Measurements from ENCODE around the gene DDX43. TPM values are rescaled to one million over a fixed set of nuclear protein-coding genes. Genes with fewer than 3 reads are reported as not detected.
"Not testable (repeated sequence)": the region's sequence is repeated elsewhere in the genome, so short reads cannot be mapped to it uniquely, and the experiment has no call there.

The DDX43 gene
- total RNA-seq, 1 donor from 2014 or later = 0.52 TPM

DNA sequence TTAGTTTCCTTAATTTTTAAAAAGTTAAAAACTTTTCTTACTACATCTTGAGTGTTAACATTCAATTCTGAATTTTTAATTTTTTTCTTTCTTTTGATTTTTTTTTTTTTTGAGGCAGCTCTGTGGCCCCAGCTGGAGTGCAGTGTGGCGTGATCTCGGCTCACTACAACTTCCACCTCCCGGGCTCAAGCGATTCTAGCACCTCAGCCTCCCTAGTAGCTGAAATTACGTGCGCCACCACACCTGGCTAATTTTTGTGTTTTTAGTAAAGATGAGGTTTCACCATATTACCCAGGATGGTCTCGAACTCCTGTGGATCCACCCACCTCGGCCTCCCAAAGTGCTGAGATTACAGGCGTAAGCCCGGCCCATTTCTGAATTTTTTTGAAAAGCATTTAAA is 1.2 kb downstream of the DDX43 start:
- H3K27ac Mint-ChIP-seq = no peak overlapping the region
- H3K4me3 Mint-ChIP-seq (ENCODE audit: low read depth) = no peak overlapping the region
- H3K9me3 Mint-ChIP-seq = no peaks in the 10 kb centered on the region
- H3K4me1 Mint-ChIP-seq (ENCODE audit: low read depth) = peaks cover 12% of the 10 kb centered on the region
- peaks cover 6% of the 10 kb centered on the region for H3K36me3 Mint-ChIP-seq (ENCODE audit: low read depth)
- DNase-seq (ENCODE audit: low spot score) = no peak
- intact Hi-C loops (cut with micrococcal nuclease) = no loop called here
- no peaks in the 10 kb centered on the region for H3K27me3 Mint-ChIP-seq (ENCODE audit: low read depth)

DNA sequence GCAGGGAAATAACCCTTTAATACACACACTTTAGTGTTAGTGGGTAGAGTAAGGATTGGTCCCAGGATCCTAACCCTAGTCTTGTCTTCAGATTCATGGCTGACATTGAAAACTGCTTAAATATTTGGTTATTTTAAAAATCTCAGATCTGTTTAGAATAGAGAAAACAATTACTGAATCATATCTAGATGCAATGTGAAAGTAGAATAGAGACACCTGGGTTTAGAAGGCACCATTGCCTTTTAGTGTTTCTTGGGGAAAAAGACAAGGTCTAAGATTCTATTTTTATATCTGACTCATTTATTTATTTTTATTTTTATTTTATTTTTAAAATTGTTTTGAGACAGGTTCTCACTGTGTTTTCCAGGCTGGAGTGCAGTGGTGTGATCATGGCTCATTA is 6.0 kb downstream of the DDX43 start:
- Mint-ChIP-seq H3K9me3 (no peaks in the 10 kb centered on the region), H3K4me3 (ENCODE audit: low read depth) (no peak overlapping the region), H3K27ac (no peak overlapping the region), H3K4me1 (ENCODE audit: low read depth) (no peaks in the 10 kb centered on the region), H3K36me3 (ENCODE audit: low read depth) (no peaks in the 10 kb centered on the region), H3K27me3 (ENCODE audit: low read depth) (no peaks in the 10 kb centered on the region)
- intact Hi-C loops (cut with micrococcal nuclease) = no loop called here
- no peak for DNase-seq (ENCODE audit: low spot score)

DNA sequence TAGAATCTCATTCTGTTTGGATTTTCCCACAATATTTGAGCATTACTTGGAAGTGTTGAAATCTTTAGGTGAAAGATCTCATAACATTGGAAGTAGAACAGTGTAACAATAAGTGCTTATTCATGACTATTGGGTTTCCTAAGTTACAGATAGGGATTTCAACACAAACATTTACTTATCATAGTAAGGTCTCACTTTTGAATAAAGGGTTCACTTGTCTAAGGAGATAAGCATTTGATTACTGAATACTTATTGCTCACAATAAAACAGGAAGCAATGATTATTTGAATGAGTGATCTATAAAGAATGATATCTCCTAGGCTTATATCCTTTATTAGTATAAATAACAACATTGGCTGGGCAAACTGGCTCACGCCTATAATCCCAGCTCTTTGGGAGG is 14.8 kb downstream of the DDX43 start:
- no peak for DNase-seq (ENCODE audit: low spot score)
- intact Hi-C loops (cut with micrococcal nuclease) = no loop called here
- peaks cover 19% of the 10 kb centered on the region for H3K36me3 Mint-ChIP-seq (ENCODE audit: low read depth)
- H3K4me3 Mint-ChIP-seq (ENCODE audit: low read depth) = no peak overlapping the region
- no peaks in the 10 kb centered on the region for H3K4me1 Mint-ChIP-seq (ENCODE audit: low read depth)
- H3K9me3 Mint-ChIP-seq = no peaks in the 10 kb centered on the region
- no peaks in the 10 kb centered on the region for H3K27me3 Mint-ChIP-seq (ENCODE audit: low read depth)
- H3K27ac Mint-ChIP-seq = no peak overlapping the region

DNA sequence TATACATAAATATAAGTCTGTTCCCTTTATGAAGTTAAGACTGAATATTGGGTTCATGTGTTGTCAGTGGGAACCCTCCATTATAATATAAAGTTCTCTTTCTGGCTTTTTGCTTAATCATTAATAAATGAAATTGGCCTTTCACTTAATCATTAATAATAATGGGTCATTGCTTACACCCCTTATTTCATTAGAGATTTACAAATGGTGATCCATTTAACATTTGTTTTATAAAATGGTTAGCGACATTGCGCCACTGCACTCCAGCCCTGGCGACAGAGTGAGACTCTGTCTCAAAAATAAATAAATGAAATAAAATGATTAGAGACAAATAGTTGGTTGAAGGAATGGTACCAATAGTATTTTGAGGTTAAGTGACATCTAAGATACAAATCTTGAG is 18.5 kb downstream of the DDX43 start:
- Mint-ChIP-seq H3K27ac (no peak overlapping the region), H3K4me1 (ENCODE audit: low read depth) (peaks cover 2% of the 10 kb centered on the region), H3K27me3 (ENCODE audit: low read depth) (no peaks in the 10 kb centered on the region), H3K36me3 (ENCODE audit: low read depth) (peaks cover 44% of the 10 kb centered on the region), H3K9me3 (no peaks in the 10 kb centered on the region), H3K4me3 (ENCODE audit: low read depth) (no peak overlapping the region)
- DNase-seq (ENCODE audit: low spot score) = no peak
- intact Hi-C loops (cut with micrococcal nuclease) = no loop called here

DNA sequence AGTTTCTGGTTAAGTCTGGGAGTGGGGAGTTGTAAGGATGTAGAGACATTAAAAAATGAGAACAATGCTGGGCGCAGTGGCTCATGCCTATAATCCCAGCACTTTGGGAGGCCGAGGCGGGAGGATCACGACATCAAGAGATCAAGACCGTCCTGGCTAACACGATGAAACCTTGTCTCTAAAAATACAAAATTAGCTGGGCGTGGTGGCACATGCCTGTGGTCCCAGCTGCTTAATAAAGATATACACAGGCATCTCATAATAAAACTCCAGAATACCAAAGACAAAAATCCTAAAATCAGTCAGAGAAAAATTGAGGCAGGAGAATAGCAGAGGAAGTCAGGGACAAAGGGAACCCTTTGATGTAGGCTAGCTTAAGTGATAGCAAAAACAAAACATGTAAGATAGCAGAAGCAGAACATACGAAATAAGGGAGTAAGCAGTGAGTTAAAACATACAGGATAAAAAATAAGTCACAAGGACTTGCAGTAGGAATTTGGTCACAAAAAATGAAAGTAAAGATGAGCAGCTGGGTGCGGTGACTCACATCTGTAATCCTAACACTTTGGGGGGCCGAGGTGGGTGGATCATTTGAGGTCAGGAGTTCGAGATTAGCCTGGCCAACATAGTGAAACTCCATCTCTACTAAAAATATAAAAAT is 23.6 kb downstream of the DDX43 start:
- Mint-ChIP-seq H3K4me1 (ENCODE audit: low read depth) (peaks cover 23% of the 10 kb centered on the region), H3K27ac (peak overlapping the region; percentile 46), H3K4me3 (ENCODE audit: low read depth) (no peak overlapping the region), H3K9me3 (no peaks in the 10 kb centered on the region), H3K27me3 (ENCODE audit: low read depth) (no peaks in the 10 kb centered on the region), H3K36me3 (ENCODE audit: low read depth) (peaks cover 69% of the 10 kb centered on the region)
- DNase-seq (ENCODE audit: low spot score) = no peak
- intact Hi-C loops (cut with micrococcal nuclease) = no loop called here

DNA sequence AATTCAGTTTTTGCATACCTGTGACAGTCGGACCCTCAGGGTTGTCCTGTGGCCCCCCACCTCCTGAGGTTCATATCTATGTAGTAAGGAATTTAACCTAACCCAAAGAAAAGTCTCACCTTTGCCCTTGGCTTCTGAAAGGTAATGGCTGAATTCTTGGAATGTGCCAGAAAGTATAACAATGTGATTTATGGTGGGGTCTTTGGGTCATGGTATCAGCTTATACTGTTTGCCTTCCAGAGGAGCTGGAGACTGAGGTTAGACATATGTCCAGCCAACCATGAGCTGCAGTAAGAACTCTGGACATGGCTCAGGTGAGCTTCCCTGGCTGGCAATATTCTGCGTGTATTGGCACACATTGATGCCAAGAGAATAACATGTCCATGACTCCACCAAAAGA is 26.9 kb downstream of the DDX43 start:
- Mint-ChIP-seq H3K4me1 (ENCODE audit: low read depth) (peaks cover 27% of the 10 kb centered on the region), H3K27me3 (ENCODE audit: low read depth) (no peaks in the 10 kb centered on the region), H3K9me3 (no peaks in the 10 kb centered on the region), H3K4me3 (ENCODE audit: low read depth) (no peak overlapping the region), H3K36me3 (ENCODE audit: low read depth) (peaks cover 57% of the 10 kb centered on the region), H3K27ac (no peak overlapping the region)
- no peak for DNase-seq (ENCODE audit: low spot score)
- intact Hi-C loops (cut with micrococcal nuclease) = no loop called here

DNA sequence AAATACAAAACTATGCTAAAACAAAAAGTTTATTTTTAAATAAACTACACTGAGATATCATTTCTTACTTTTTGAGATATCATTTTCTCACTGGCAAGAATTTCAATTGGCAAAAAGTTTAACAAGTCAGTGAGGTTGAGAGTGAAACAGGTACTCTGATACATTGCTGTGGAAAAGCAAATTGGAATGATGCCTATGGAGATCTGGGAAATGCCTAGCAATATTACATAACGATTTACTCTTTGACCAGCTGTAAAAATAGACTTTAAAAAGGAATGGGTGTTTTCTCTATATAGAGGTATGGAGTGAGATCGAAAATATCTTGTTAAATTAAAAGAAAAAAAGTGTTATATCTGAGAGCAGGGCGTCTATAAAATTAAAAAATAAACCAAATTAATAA is 40.6 kb downstream of the DDX43 start:
- Mint-ChIP-seq H3K27ac (no peak overlapping the region), H3K36me3 (ENCODE audit: low read depth) (peaks cover 71% of the 10 kb centered on the region), H3K4me1 (ENCODE audit: low read depth) (peaks cover 20% of the 10 kb centered on the region), H3K9me3 (no peaks in the 10 kb centered on the region), H3K27me3 (ENCODE audit: low read depth) (no peaks in the 10 kb centered on the region), H3K4me3 (ENCODE audit: low read depth) (no peak overlapping the region)
- no peak for DNase-seq (ENCODE audit: low spot score)
- intact Hi-C loops (cut with micrococcal nuclease) = no loop called here

DNA sequence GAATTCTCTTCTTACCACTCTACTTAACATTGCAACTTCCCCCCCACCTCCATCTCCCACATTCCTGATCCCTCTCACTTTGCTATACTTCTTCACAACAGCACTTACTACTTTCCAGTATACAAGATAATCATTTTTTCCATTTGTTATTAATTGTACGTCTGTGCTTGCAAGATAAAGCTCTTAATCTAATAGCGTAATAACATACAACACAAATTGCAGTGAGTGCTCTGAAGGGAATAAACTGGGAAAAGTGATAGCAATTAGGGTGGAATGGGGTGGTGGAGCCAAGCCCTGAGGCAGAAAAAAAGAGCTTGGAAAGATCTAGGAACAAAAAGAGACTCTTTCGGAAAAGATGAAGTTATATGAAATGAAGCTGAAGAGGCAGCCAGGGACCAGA is 48.9 kb downstream of the DDX43 start:
- no peaks in the 10 kb centered on the region for H3K27me3 Mint-ChIP-seq (ENCODE audit: low read depth)
- no peak overlapping the region for H3K4me3 Mint-ChIP-seq (ENCODE audit: low read depth)
- no peaks in the 10 kb centered on the region for H3K9me3 Mint-ChIP-seq
- intact Hi-C loops (cut with micrococcal nuclease) = no loop called here
- peaks cover 37% of the 10 kb centered on the region for H3K4me1 Mint-ChIP-seq (ENCODE audit: low read depth)
- H3K36me3 Mint-ChIP-seq (ENCODE audit: low read depth) = peaks cover 75% of the 10 kb centered on the region
- DNase-seq (ENCODE audit: low spot score) = no peak
- H3K27ac Mint-ChIP-seq = no peak overlapping the region

DNA sequence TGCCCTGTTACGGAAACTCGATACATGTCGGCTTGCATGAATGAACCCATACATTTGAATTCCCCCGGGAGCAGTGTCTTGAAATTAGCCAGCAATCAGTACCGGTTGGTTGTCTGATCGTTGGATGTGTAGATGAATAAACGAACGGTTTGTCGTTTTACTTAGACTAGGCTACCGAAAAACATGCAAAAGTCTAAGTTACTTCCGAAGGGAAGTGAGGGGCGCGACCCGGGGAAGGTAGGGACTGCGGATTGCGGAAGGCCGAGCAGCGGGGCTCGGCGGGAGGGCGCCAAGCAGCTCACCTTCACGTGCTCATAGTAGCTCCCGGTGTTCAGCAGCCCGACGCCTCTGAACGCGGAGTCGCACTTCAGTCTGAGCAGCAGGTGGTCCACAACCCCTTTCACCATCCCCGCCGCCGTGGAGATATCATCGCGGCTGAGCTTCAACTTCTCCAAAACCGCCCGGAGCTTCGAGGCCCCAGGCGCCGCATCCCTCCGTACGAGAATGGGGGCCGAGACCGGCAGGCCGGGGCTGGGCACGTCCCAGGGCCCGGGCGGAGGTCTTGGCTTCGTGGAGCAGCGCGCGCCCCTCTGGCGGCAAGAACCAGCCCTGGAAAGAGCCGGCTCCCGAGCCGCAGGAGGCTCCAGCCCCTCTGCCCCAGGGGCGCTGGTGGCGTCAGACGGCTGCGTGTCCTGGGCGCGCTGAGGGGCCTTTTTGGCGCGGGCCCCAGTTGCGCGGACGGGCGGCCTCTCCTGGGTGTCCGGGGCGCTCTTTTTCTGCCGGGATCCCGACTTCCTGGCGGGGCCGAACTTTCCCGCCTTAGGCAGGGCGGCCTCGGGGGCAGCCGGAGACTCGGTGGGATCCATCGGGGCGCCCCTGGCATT is 56.8 kb downstream of the DDX43 start:
- peak; percentile 37 for DNase-seq (ENCODE audit: low spot score)
- Mint-ChIP-seq H3K4me1 (ENCODE audit: low read depth) (peaks cover 25% of the 10 kb centered on the region), H3K36me3 (ENCODE audit: low read depth) (peaks cover 33% of the 10 kb centered on the region), H3K27me3 (ENCODE audit: low read depth) (no peaks in the 10 kb centered on the region), H3K9me3 (no peaks in the 10 kb centered on the region), H3K4me3 (ENCODE audit: low read depth) (peak overlapping the region; percentile 87), H3K27ac (peak overlapping the region; percentile 82)
- intact Hi-C loops (cut with micrococcal nuclease) = loop anchor here (1.0 to 10.0 kb wide), 4 partner anchors 10 to 827 kb away; partner anchors contain the start of genes EEF1A1, KCNQ5 and MTO1

DNA sequence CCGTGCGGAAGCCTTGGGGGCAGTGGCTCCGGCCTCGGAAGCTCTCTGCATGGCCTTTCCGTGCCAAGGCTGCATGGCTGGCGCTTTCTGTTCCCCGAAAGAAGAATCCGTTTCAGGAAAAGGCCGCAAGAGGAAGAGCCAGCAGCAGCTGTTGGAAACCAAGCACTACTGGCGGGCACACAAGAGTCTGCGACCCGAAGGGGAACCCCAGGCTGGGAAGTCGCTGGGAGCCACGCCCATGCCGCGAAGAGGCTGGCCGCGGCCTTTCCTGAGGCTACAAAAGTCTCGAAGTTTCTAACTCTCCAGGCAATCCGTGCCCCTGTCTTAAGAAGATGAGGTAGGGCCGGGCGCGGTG is 57.5 kb downstream of the DDX43 start, which contains the start of gene CGAS:
Gene CGAS (minus strand): TSS at position 191 of the 355 bp plus-strand sequence. CDS start 116 bp downstream, at position 75.
- no peaks in the 10 kb centered on the region for H3K27me3 Mint-ChIP-seq (ENCODE audit: low read depth)
- H3K4me1 Mint-ChIP-seq (ENCODE audit: low read depth) = peaks cover 28% of the 10 kb centered on the region
- peak within 1 kb of the TSS; percentile 82 for H3K27ac Mint-ChIP-seq
- intact Hi-C loops (cut with micrococcal nuclease) = loop anchor here (2.0 to 10.0 kb wide), 3 partner anchors 69 to 827 kb away; partner anchors contain the start of genes EEF1A1 and KCNQ5
- H3K4me3 Mint-ChIP-seq (ENCODE audit: low read depth) = peak within 1 kb of the TSS; percentile 87
- no peaks in the 10 kb centered on the region for H3K9me3 Mint-ChIP-seq
- peaks cover 33% of the 10 kb centered on the region for H3K36me3 Mint-ChIP-seq (ENCODE audit: low read depth)
- DNase-seq (ENCODE audit: low spot score) = peak; percentile 76

DNA sequence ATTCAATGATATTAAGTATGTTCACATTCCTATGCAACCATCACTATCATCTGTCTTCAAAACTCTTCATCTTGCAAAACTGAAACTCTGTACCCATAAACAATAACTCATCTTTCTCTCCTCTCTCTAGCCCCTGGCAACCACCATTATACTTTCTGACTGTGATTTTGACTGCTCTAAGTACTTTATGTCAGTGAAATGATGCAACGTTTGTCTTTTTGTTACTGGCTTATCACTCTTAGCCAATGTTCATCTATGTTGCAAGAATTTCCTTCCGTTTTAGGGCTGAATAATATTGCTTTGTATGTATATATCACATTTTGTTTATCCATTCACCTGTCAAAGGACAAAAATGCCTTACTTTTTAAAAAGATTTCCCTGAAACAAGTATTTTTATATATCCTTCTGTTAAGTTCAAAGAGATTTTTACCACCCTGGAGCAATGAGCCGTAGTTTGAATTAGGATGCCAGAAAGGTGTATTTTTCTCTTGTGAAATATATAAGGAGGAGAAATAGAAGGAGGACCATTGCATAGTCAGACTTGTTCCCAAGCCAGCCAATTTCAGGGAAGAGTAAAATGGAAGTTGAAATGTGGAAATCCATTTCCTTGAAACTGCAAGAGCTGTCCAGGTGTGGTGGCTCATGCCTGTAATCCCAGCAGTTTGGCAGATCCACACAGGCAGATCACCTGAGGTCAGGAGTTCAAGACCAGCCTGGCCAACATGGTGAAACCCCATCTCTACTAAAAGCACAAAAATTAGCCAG is 61.4 kb downstream of the DDX43 start:
- H3K9me3 Mint-ChIP-seq = no peaks in the 10 kb centered on the region
- H3K27me3 Mint-ChIP-seq (ENCODE audit: low read depth) = no peaks in the 10 kb centered on the region
- no peak for DNase-seq (ENCODE audit: low spot score)
- H3K36me3 Mint-ChIP-seq (ENCODE audit: low read depth) = no peaks in the 10 kb centered on the region
- peaks cover 44% of the 10 kb centered on the region for H3K4me1 Mint-ChIP-seq (ENCODE audit: low read depth)
- H3K4me3 Mint-ChIP-seq (ENCODE audit: low read depth) = no peak overlapping the region
- H3K27ac Mint-ChIP-seq = peak overlapping the region; percentile 42
- intact Hi-C loops (cut with micrococcal nuclease) = loop anchor here (10.0 kb wide), 2 partner anchors 129 to 831 kb away; partner anchors contain the start of gene KCNQ5

DNA sequence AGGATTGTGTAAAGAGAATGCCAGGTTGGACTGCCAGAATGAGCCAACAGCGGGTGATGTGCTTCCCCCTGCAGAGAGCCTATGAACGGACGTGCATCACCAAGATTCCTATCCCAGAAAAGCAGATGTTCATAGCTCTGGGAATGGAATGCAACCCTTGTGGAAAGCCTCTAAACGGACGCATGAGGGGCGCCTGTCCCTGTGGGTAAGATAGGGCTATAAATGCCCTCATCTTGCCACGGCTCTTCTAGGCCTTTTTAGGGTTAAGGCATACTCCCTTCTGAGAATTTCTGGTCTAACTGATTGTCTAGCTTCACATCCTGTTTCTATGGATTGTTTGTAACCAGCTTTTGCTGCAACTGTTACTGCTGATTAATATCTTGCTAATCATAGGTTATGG is 64.8 kb downstream of the DDX43 start:
- H3K27ac Mint-ChIP-seq = peak overlapping the region; percentile 90
- not testable (repeated sequence) for H3K9me3 Mint-ChIP-seq; DNase-seq (ENCODE audit: low spot score); H3K36me3 Mint-ChIP-seq (ENCODE audit: low read depth); H3K27me3 Mint-ChIP-seq (ENCODE audit: low read depth)
- H3K4me1 Mint-ChIP-seq (ENCODE audit: low read depth) = peaks cover 46% of the 10 kb centered on the region
- intact Hi-C loops (cut with micrococcal nuclease) = loop anchor here (10.0 kb wide), 2 partner anchors 125 to 835 kb away; partner anchors contain the start of gene KCNQ5
- peak overlapping the region; percentile 62 for H3K4me3 Mint-ChIP-seq (ENCODE audit: low read depth)

Data from activated T-helper 2 cell treated with anti-CD3 and anti-CD28 coated beads, Interferon-gamma antibody, Interleukin-2, Interleukin-4, amounts not matched to agents 10 μg/mL and 5 μg/mL and 100 μg/mL, durations not matched to agents 14 hours and 24 hours and 36 hours (primary cell).